K562 (cell line): ENCODE results near the gene COL1A1. TPM values are rescaled to one million over a fixed set of nuclear protein-coding genes. Genes with fewer than 3 reads are reported as not detected.
A peak's percentile ranks its signal among the peaks of the same experiment; 100 is the strongest.

Experiments used
- ATAC-seq: fragments of 200-7000 bp; cut with Tn5 transposase; 3 replicates; pipeline ENCODE4 v1.9.1; 2020; ENCODE audit warnings: moderate library complexity
- BruUV-seq: library from RNA; stranded (reverse); fragments of 400-500 nt; replicated peaks from 2 replicates; lab custom pipeline; 2021; lab: Mats Ljungman, UMichigan
- CTCF ChIA-PET: fragments of 300-600 bp; formaldehyde crosslinking; extraction: SDS; loops from one replicate; lab custom pipeline; 2021; ENCODE audit warnings: low intra/inter-chr PET ratio; lab: Yijun Ruan, JAX
- POLR2A ChIA-PET: fragments of 300-600, 350-650 bp; sonication (Branson Sonifier 250); formaldehyde crosslinking; extraction: SDS; loops from one replicate; lab custom pipeline; 2021; ENCODE audit warnings: antibody characterized with exemption, inconsistent platforms; lab: Yijun Ruan, JAX
- DNase-seq, 4 experiments: peaks; one replicate each; pipeline versions ENCODE4 v3.0.0 to v3.0.0-alpha.2; 2011 to 2018; ENCODE audit warnings: low spot score in 3 of 4, mixed read lengths in 3 of 4; ENCODE audit errors: extremely low read depth in 1 of 4
- FAIRE-seq: peaks from 2 replicates; lab custom pipeline; 2011; peaks lifted over from hg19 to GRCh38; lab: Jason Lieb, UNC
- H2AFZ ChIP-seq: 2 replicates; pipeline ENCODE4 v1.6.0; 2011; ENCODE audit warnings: low read depth, low read length, control low read depth, inconsistent platforms
- H3K27ac ChIP-seq: fragments of 200-600 bp; 3 replicates; pipeline ENCODE4 v1.8.0; 2011; ENCODE audit warnings: low read depth, mild to moderate bottlenecking, control low read depth, inconsistent platforms, low read length, moderate library complexity, mixed read lengths; ENCODE audit errors: extremely low read depth
- H3K27me3 ChIP-seq, 2 experiments: fragments of 300-600 bp in 1 of 2; 2 replicates in 1 of 2; 3 replicates in 1 of 2; pipeline versions ENCODE4 v1.6.0 to v1.8.0; 2011; ENCODE audit warnings: inconsistent platforms in 2 of 2, low read length in 2 of 2, mild to moderate bottlenecking in 1 of 2, mixed read lengths in 1 of 2, moderate library complexity in 1 of 2; ENCODE audit not compliant: control insufficient read depth in 2 of 2, insufficient read depth in 2 of 2
- H3K36me3 ChIP-seq: fragments of 300-600 bp; 3 replicates; pipeline ENCODE4 v1.8.0; 2011; ENCODE audit warnings: mild to moderate bottlenecking, low read length, inconsistent platforms; ENCODE audit not compliant: control insufficient read depth, insufficient read depth
- H3K4me1 ChIP-seq, 2 experiments: fragments of 200-600 bp in 1 of 2; replicated peaks in 1 of 2; 2 replicates in 1 of 2; 3 replicates in 1 of 2; pipeline versions ENCODE4 v1.5.1 to v1.8.0; 2011; ENCODE audit warnings: inconsistent platforms in 2 of 2, low read length in 2 of 2, mild to moderate bottlenecking in 1 of 2, mixed read lengths in 1 of 2, moderate library complexity in 1 of 2; ENCODE audit not compliant: control insufficient read depth in 2 of 2, insufficient read depth in 2 of 2
- H3K4me2 ChIP-seq: 2 replicates; pipeline ENCODE4 v1.6.1; 2011; ENCODE audit warnings: low read length, control low read depth, inconsistent platforms, mixed read lengths; ENCODE audit not compliant: insufficient read depth
- H3K4me3 ChIP-seq: fragments of 200-600 bp; sonication (generic), shearing (Covaris generic); 2 replicates; pipeline ENCODE4 v1.5.1; 2016; ENCODE audit warnings: control low read depth, inconsistent platforms
- H3K79me2 ChIP-seq: fragments of 200-600 bp; 3 replicates; pipeline ENCODE4 v1.8.0; 2011; ENCODE audit warnings: low read length, inconsistent platforms; ENCODE audit not compliant: control insufficient read depth, insufficient read depth
- H3K9ac ChIP-seq, 2 experiments: 2 replicates each; pipeline versions ENCODE4 v1.6.0 to v1.6.1; 2011; ENCODE audit warnings: low read depth in 2 of 2, low read length in 2 of 2, control low read depth in 1 of 2, inconsistent platforms in 1 of 2, mild to moderate bottlenecking in 1 of 2, mixed read lengths in 1 of 2; ENCODE audit not compliant: insufficient read depth in 1 of 2
- H3K9me1 ChIP-seq: one replicate; pipeline ENCODE4 v1.6.0; 2011; ENCODE audit warnings: inconsistent platforms, mild to moderate bottlenecking, low read length, moderate library complexity; ENCODE audit not compliant: control insufficient read depth, insufficient read depth
- H3K9me3 ChIP-seq: replicated peaks from 2 replicates; pipeline ENCODE4 v1.5.1; 2011; ENCODE audit warnings: low read depth, low read length, inconsistent platforms; ENCODE audit not compliant: control insufficient read depth, insufficient read depth
- H4K20me1 ChIP-seq: replicated peaks from 2 replicates; pipeline ENCODE4 v1.6.1; 2011; ENCODE audit warnings: low read length, inconsistent platforms, mixed read lengths; ENCODE audit not compliant: control insufficient read depth, insufficient read depth
- ATF7 ChIP-seq: fragments of 450-650 bp; IDR thresholded peaks from 2 replicates; pipeline ENCODE4 v1.7.1; 2014; ENCODE audit warnings: mild to moderate bottlenecking, moderate library complexity
- BACH1 ChIP-seq: fragments of 200-800 bp; sonication (Bioruptor generic); IDR thresholded peaks from 2 replicates; pipeline ENCODE4 v1.6.1; 2016; ENCODE audit warnings: missing genetic modification characterization, missing compliant biosample characterization
- CTCF ChIP-seq, 3 experiments: IDR thresholded peaks in 2 of 3; conservative IDR thresholded peaks in 1 of 3; 2 replicates each; pipeline ENCODE4 v1.5.1; 2011 to 2012; ENCODE audit warnings: low read length in 3 of 3, mild to moderate bottlenecking in 3 of 3, control low read depth in 2 of 3, improper control_type of control experiment in 1 of 3, inconsistent platforms in 1 of 3, low read depth in 1 of 3, mixed read lengths in 1 of 3, moderate library complexity in 1 of 3; ENCODE audit not compliant: insufficient read depth in 2 of 3
- E2F6 ChIP-seq, 2 experiments: IDR thresholded peaks; 2 replicates each; pipeline ENCODE4 v1.6.1; 2011; ENCODE audit warnings: borderline replicate concordance in 1 of 2, control low read depth in 1 of 2, low read depth in 1 of 2, low read length in 1 of 2, mild to moderate bottlenecking in 1 of 2, mixed read lengths in 1 of 2, moderate library complexity in 1 of 2; ENCODE audit not compliant: insufficient read depth in 1 of 2, insufficient read length in 1 of 2, poor library complexity in 1 of 2, severe bottlenecking in 1 of 2; ENCODE audit errors: extremely low read depth in 1 of 2
- EP400 ChIP-seq: fragments of 450-650 bp; IDR thresholded peaks from 2 replicates; pipeline ENCODE4 v1.6.1; 2017; ENCODE audit warnings: antibody characterized with exemption, mild to moderate bottlenecking, moderate library complexity
- ERF ChIP-seq: fragments of 450-650 bp; formaldehyde crosslinking; IDR thresholded peaks from 2 replicates; pipeline ENCODE4 v1.4.0; 2020; ENCODE audit warnings: mild to moderate bottlenecking, mixed read lengths
- FOXK2 ChIP-seq, 2 experiments: fragments of 450-650 bp; IDR thresholded peaks in 1 of 2; conservative IDR thresholded peaks in 1 of 2; 2 replicates each; pipeline ENCODE4 v1.6.1; 2016; ENCODE audit warnings: low read depth in 2 of 2, mild to moderate bottlenecking in 1 of 2
- MEF2D ChIP-seq: conservative IDR thresholded peaks from 2 replicates; pipeline ENCODE4 v1.6.1; 2016; ENCODE audit warnings: low read depth, missing genetic modification characterization, missing compliant biosample characterization
- MTF1 ChIP-seq: fragments of 250-450 bp; sonication (Bioruptor Pico); IDR thresholded peaks from 2 replicates; pipeline ENCODE4 v1.9.0; 2021; ENCODE audit warnings: moderate library complexity, mild to moderate bottlenecking, inconsistent platforms, borderline replicate concordance
- MXI1 ChIP-seq: IDR thresholded peaks from 2 replicates; pipeline ENCODE4 v1.6.1; 2011; ENCODE audit warnings: low read depth, mild to moderate bottlenecking, improper control_type of control experiment, low read length
- RBFOX2 ChIP-seq: fragments of 200-400 bp; formaldehyde crosslinking; IDR thresholded peaks from 2 replicates; pipeline ENCODE4 v1.6.1; 2017; ENCODE audit warnings: low read depth, mild to moderate bottlenecking, low read length, moderate library complexity
- TEAD1 ChIP-seq, 2 experiments: fragments of 450-650 bp in 1 of 2; sonication (generic) in 1 of 2; formaldehyde crosslinking; IDR thresholded peaks; 2 replicates each; pipeline versions ENCODE4 v1.4.0 to v1.8.0; 2020 to 2022; ENCODE audit warnings: mild to moderate bottlenecking in 2 of 2, missing genetic modification reagents in 1 of 2
- ZFP30 ChIP-seq: fragments of 250-450 bp; sonication (Bioruptor Pico); IDR thresholded peaks from 2 replicates; pipeline ENCODE4 v1.8.0; 2022; ENCODE audit warnings: moderate library complexity, mild to moderate bottlenecking, inconsistent platforms, borderline replicate concordance
- ZFX ChIP-seq: sonication (generic); formaldehyde crosslinking; IDR thresholded peaks from 2 replicates; pipeline ENCODE4 v1.8.0; 2022; ENCODE audit warnings: mild to moderate bottlenecking, missing genetic modification reagents, moderate library complexity
- ZNF77 ChIP-seq: fragments of 250-450 bp; sonication (Bioruptor Pico); IDR thresholded peaks from 2 replicates; pipeline ENCODE4 v1.5.0; 2020
- ZNF778 ChIP-seq: fragments of 450-650 bp; formaldehyde crosslinking; IDR thresholded peaks from 2 replicates; pipeline ENCODE4 v1.4.0; 2020; ENCODE audit warnings: mild to moderate bottlenecking, moderate library complexity
- WGBS: fragments of 100-300 bp; shearing (Covaris generic); methylation state at CpG from one replicate; pipeline ENCODE4 v1.1.6; 2016; ENCODE audit warnings: low coverage, mixed read lengths; ENCODE audit not compliant: insufficient coverage; ENCODE audit errors: missing lambda C conversion rate; 5-methylcytosine and 5-hydroxymethylcytosine counted together
- in situ Hi-C: fragments of 300-500 bp; cut with MboI; formaldehyde crosslinking; loops from 4 replicates; pipeline ENCODE4 v1.15.0; 2018; ENCODE audit warnings: inconsistent platforms, mixed read lengths
- intact Hi-C: fragments of 100-400 bp; cut with micrococcal nuclease; formaldehyde crosslinking; loops from 2 replicates; pipeline ENCODE4 v1.14.2; 2022
- polyA plus RNA-seq, 8 experiments: library from polyadenylated mRNA; depleted of rRNA in 4 of 8; stranded (reverse) in 5 of 8; unstranded in 3 of 8; fragments of >200 nt; fragmentation: Nextera tagmentation in 2 of 8; fragmentation: Illumina TruSeq in 1 of 8; extraction: Ambion mirVana in 2 of 8; extraction: Trizol in 1 of 8; gene quantifications; 2 replicates each; pipeline versions ENCODE4 v1.2.1 to v1.2.3, GENCODE V29; 2011 to 2014; ENCODE audit warnings: inconsistent platforms in 1 of 8, missing spikeins in 1 of 8
- total RNA-seq, 7 experiments: library from RNA; depleted of rRNA in 6 of 7; stranded (reverse); fragments of >200 nt in 6 of 7; fragmentation: Illumina TruSeq in 2 of 7; extraction: Trizol in 2 of 7; gene quantifications; 2 replicates each; pipeline versions ENCODE4 v1.2.1 to v1.2.3, GENCODE V29; 2011 to 2021; ENCODE audit warnings: low replicate concordance in 1 of 7

COL1A1 gene
- total and polyA plus RNA-seq, 9 of the 15 experiments (the other 6 are each of a cell fraction or from before 2014, with no cell fraction given): 0.04 to 3.4 (median 0.18) TPM

- no peak for TF ChIP-seq ATF7
- TF ChIP-seq BACH1 (tag): no peak
- no peak for TF ChIP-seq ZNF778 (CRISPR knock-in tag)
- TF ChIP-seq MXI1: 0 out of 2 replicates have a peak, but pooled peaks have one; percentile 13
These were observed 52.4 kb downstream of the COL1A1 start (continued) for GRCh38 chr17:50149091-50149416.

GRCh38 chr17:50148226-50149090, 53.0 kb downstream of the COL1A1 start:
- DNase-seq (peak; percentile 57 to 82 (median 70)), FAIRE-seq (no peak), ATAC-seq (peak; percentile 1; the same call in 1 of the 3 replicates)
- no TSS peak for BruUV-seq
- Histone ChIP-seq H3K36me3 (peaks cover 47% of the 10 kb centered on the region), H3K9me1 (peaks cover 19% of the 10 kb centered on the region), H2AFZ (no peak overlapping the region), H3K79me2 (peaks cover 84% of the 10 kb centered on the region), H3K4me3 (peak overlapping the region; percentile 67), H4K20me1 (peaks cover 14% of the 10 kb centered on the region), H3K9me3 (no peaks in the 10 kb centered on the region), H3K4me1 (peaks cover 34 to 89% of the 10 kb centered on the region in 2 experiments), H3K9ac (peak overlapping the region; percentile 67 to 97; a peak in 3 of 4 replicates), H3K27ac (peak overlapping the region; percentile 83; the same call in 2 of the 3 replicates), H3K4me2 (peak overlapping the region; percentile 80), H3K27me3 (no peaks in the 10 kb centered on the region)
- WGBS: 3% methylated on average over 19 of the region's 25 CpGs
- intact Hi-C loops (no loop called here), in situ Hi-C loops (no loop called here)
- ChIA-PET POLR2A (interaction anchor here (0.9 kb wide), 1 partner anchor 135 kb away, joined by 3 read pairs; no protein-coding TSS in a partner anchor), CTCF (no interaction called here)
- TF ChIP-seq ZFX (CRISPR knock-in tag): no peak
- TF ChIP-seq ZFP30 (CRISPR knock-in tag): no peak
- no peak for TF ChIP-seq MTF1 (CRISPR knock-in tag)
- no peak for TF ChIP-seq ZNF77
- TF ChIP-seq E2F6 (IDR thresholded peaks at IDR 0.05; ENCODE audit: borderline replicate concordance in 1 of 2, extremely low read depth in 1 of 2, insufficient read depth in 1 of 2, insufficient read length in 1 of 2, low read depth in 1 of 2, low read length in 1 of 2, poor library complexity in 1 of 2, severe bottlenecking in 1 of 2): peak in 1 of 2 experiments; percentile 28
- TF ChIP-seq FOXK2 (conservative IDR thresholded peaks at IDR 0.05 in 1 of 2, IDR thresholded peaks at IDR 0.05 in 1 of 2; ENCODE audit: low read depth in 2 of 2): no peak
- no peak for TF ChIP-seq ERF (CRISPR knock-in tag)
- TF ChIP-seq CTCF (IDR thresholded peaks at IDR 0.05 in 2 of 3, conservative IDR thresholded peaks at IDR 0.05 in 1 of 3; ENCODE audit: insufficient read depth in 2 of 3, low read depth in 1 of 3, low read length in 3 of 3): no peak
- peak; percentile 53 for TF ChIP-seq RBFOX2
- TF ChIP-seq TEAD1 (CRISPR knock-in tag; IDR thresholded peaks at IDR 0.05): peak; percentile 30 to 69; a peak in 1 of 4 replicates
- TF ChIP-seq MEF2D: no peak
- TF ChIP-seq EP400: peak; percentile 28; the same call in 1 of the 2 replicates
